K562 (cell line): ENCODE data around the gene PHLDB3. TPM values are rescaled to one million over a fixed set of nuclear protein-coding genes. Genes with fewer than 3 reads are reported as not detected.

Experiments used
- ETV5 ChIP-seq: sonication (generic); formaldehyde crosslinking; IDR thresholded peaks from 2 replicates; pipeline ENCODE4 v1.4.0; 2020; ENCODE audit warnings: low read depth, mild to moderate bottlenecking, missing genetic modification reagents
- HMGN3 ChIP-seq: IDR thresholded peaks from 2 replicates; pipeline ENCODE4 v1.6.1; 2011; ENCODE audit warnings: borderline replicate concordance, low read depth, mild to moderate bottlenecking, mixed read lengths, low read length; ENCODE audit not compliant: insufficient read length; ENCODE audit errors: extremely low read depth
- NFE2L1 ChIP-seq: fragments of 450-650 bp; IDR thresholded peaks from 2 replicates; pipeline ENCODE4 v1.6.1; 2016; ENCODE audit warnings: missing genetic modification characterization, low read depth, mild to moderate bottlenecking, missing compliant biosample characterization, moderate library complexity, borderline replicate concordance
- NR2C2 ChIP-seq, 2 experiments: fragments of 200-800 bp in 1 of 2; sonication (Bioruptor generic) in 1 of 2; sonication (generic) in 1 of 2; formaldehyde crosslinking in 1 of 2; IDR thresholded peaks; 2 replicates each; pipeline versions ENCODE4 v1.6.1 to v1.8.0; 2016 to 2022; ENCODE audit warnings: mild to moderate bottlenecking in 1 of 2, missing compliant biosample characterization in 1 of 2, missing genetic modification characterization in 1 of 2, missing genetic modification reagents in 1 of 2
- PTBP1 ChIP-seq: fragments of 200-400 bp; formaldehyde crosslinking; IDR thresholded peaks from 2 replicates; pipeline ENCODE4 v1.6.1; 2017; ENCODE audit warnings: low read depth, low read length
- RBM15 ChIP-seq: fragments of 200-400 bp; formaldehyde crosslinking; IDR thresholded peaks from 2 replicates; pipeline ENCODE4 v1.6.1; 2018; ENCODE audit warnings: mild to moderate bottlenecking, low read length, moderate library complexity; ENCODE audit not compliant: insufficient read depth
- TRIM28 ChIP-seq: fragments of 450-650 bp; IDR thresholded peaks from 2 replicates; pipeline ENCODE4 v1.6.1; 2017
- YY1 ChIP-seq, 3 experiments: IDR thresholded peaks; 2 replicates each; pipeline ENCODE4 v1.6.1; 2011; ENCODE audit warnings: low read length in 2 of 3, mild to moderate bottlenecking in 2 of 3, moderate library complexity in 2 of 3, borderline replicate concordance in 1 of 3, control low read depth in 1 of 3, low read depth in 1 of 3; ENCODE audit not compliant: insufficient read depth in 3 of 3, insufficient replicate concordance in 2 of 3, control insufficient read depth in 1 of 3, insufficient read length in 1 of 3; ENCODE audit errors: extremely low read depth in 1 of 3
- ZKSCAN8 ChIP-seq: fragments of 200-800 bp; sonication (Bioruptor generic); IDR thresholded peaks from 2 replicates; pipeline ENCODE4 v1.6.1; 2016; ENCODE audit warnings: missing genetic modification characterization, missing compliant biosample characterization
- ZNF324 ChIP-seq: fragments of 250-450 bp; sonication (Bioruptor Pico); IDR thresholded peaks from 2 replicates; pipeline ENCODE4 v1.4.0; 2020; ENCODE audit warnings: mild to moderate bottlenecking
- polyA plus RNA-seq, 8 experiments: library from polyadenylated mRNA; depleted of rRNA in 4 of 8; stranded (reverse) in 5 of 8; unstranded in 3 of 8; fragments of >200 nt; fragmentation: Nextera tagmentation in 2 of 8; fragmentation: Illumina TruSeq in 1 of 8; extraction: Ambion mirVana in 2 of 8; extraction: Trizol in 1 of 8; gene quantifications; 2 replicates each; pipeline versions ENCODE4 v1.2.1 to v1.2.3, GENCODE V29; 2011 to 2014; ENCODE audit warnings: inconsistent platforms in 1 of 8, missing spikeins in 1 of 8
- total RNA-seq, 7 experiments: library from RNA; depleted of rRNA in 6 of 7; stranded (reverse); fragments of >200 nt in 6 of 7; fragmentation: Illumina TruSeq in 2 of 7; extraction: Trizol in 2 of 7; gene quantifications; 2 replicates each; pipeline versions ENCODE4 v1.2.1 to v1.2.3, GENCODE V29; 2011 to 2021; ENCODE audit warnings: low replicate concordance in 1 of 7
- TF ChIP-seq, protein P1 (sequence below): fragments of 250-450 bp; sonication (Bioruptor Pico); IDR thresholded peaks from 2 replicates; pipeline ENCODE4 v1.4.0; 2020; ENCODE audit warnings: mild to moderate bottlenecking, moderate library complexity
- TF ChIP-seq, protein P2 (sequence below): sonication (generic); formaldehyde crosslinking; IDR thresholded peaks from 2 replicates; pipeline ENCODE4 v1.9.0; 2022; ENCODE audit warnings: mild to moderate bottlenecking, missing genetic modification reagents
- TF ChIP-seq, protein P3 (sequence below), 2 experiments: IDR thresholded peaks; 2 replicates each; pipeline ENCODE4 v1.6.1; 2012; ENCODE audit warnings: improper control_type of control experiment in 2 of 2, low read depth in 2 of 2, low read length in 2 of 2, borderline replicate concordance in 1 of 2
- TF ChIP-seq, protein P4 (sequence below), 3 experiments: IDR thresholded peaks in 2 of 3; conservative IDR thresholded peaks in 1 of 3; 2 replicates each; pipeline ENCODE4 v1.5.1; 2011 to 2012; ENCODE audit warnings: low read length in 3 of 3, mild to moderate bottlenecking in 3 of 3, control low read depth in 2 of 3, improper control_type of control experiment in 1 of 3, inconsistent platforms in 1 of 3, low read depth in 1 of 3, mixed read lengths in 1 of 3, moderate library complexity in 1 of 3; ENCODE audit not compliant: insufficient read depth in 2 of 3
- TF ChIP-seq, protein P5 (sequence below): fragments of 250-450 bp; sonication (Bioruptor Pico); IDR thresholded peaks from 2 replicates; pipeline ENCODE4 v1.5.0; 2022; ENCODE audit warnings: mild to moderate bottlenecking

Gene PHLDB3
- total and polyA plus RNA-seq, 9 of the 15 experiments (the other 6 are each of a cell fraction or from before 2014, with no cell fraction given): 0.04 to 23.5 (median 3.9) TPM

DNA sequence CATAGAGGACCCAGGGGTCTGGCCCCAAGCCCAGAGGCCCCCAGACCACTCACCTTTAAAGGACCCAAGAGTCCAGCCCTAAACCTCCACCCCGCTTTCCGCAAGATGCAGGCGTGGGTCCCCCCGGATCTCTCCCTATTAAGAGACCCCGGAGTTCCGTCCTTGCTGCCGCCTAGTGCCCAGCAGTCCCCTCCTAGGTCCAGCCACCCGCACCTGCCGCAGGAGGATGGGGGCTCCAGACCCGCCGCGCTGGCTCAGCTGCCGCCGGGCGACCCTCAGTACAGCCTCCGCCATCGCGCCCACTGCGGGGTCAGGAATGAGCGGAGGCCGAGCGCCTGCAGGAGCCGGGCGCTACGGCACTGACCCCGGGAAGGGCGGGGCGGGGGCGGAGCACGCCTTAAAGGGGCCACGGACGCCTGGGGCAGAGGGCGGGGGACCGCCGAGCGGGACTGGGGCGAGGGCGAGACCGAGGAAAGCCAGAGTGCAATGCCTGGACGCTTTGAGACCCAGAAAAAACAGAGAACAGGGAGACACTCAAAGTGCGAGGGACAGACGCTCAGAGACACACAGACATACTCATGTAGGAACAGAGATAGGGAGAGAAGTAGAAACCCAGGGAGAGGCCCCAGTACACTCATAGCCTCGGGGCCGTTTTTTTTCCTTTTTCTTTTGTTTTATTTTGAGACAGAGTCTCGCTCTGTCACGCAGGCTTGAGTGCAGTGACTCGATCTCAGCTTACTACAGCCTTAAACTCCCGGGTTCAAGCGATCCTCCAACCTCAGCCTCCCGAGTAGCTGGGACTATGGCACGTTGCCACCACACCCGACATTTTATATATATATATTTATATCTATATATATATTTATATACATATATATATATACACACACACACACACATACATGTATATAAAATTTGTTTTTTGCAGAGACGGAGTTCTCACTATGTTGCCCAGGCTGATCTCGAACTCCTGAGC lies 22.6 kb upstream of the PHLDB3 start, which contains the start of gene ETHE1 (continued):
- TF ChIP-seq RBM15 (no peak), ZNF324 (CRISPR knock-in tag) (no peak), TRIM28 (no peak), NFE2L1 (tag) (no peak), NR2C2 (CRISPR knock-in tag; IDR thresholded peaks at IDR 0.05) (no peak), NR2C2 (tag; IDR thresholded peaks at IDR 0.05) (peak; percentile 93), ETV5 (no peak), HMGN3 (peak; percentile 55), ZKSCAN8 (CRISPR knock-in tag) (no peak), PTBP1 (no peak), YY1 (IDR thresholded peaks at IDR 0.05; ENCODE audit: borderline replicate concordance in 1 of 3, control insufficient read depth in 1 of 3, extremely low read depth in 1 of 3, insufficient read depth in 3 of 3, insufficient read length in 1 of 3, insufficient replicate concordance in 2 of 3, low read depth in 1 of 3, low read length in 2 of 3) (peak in 2 of 3 experiments; percentile 40 to 61)
- TF ChIP-seq, protein P1, sequence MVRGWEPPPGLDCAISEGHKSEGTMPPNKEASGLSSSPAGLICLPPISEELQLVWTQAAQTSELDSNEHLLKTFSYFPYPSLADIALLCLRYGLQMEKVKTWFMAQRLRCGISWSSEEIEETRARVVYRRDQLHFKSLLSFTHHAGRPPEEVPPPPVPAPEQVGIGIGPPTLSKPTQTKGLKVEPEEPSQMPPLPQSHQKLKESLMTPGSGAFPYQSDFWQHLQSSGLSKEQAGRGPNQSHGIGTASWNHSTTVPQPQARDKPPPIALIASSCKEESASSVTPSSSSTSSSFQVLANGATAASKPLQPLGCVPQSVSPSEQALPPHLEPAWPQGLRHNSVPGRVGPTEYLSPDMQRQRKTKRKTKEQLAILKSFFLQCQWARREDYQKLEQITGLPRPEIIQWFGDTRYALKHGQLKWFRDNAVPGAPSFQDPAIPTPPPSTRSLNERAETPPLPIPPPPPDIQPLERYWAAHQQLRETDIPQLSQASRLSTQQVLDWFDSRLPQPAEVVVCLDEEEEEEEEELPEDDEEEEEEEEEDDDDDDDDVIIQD (CRISPR knock-in tag): no peak
- TF ChIP-seq, protein P2, sequence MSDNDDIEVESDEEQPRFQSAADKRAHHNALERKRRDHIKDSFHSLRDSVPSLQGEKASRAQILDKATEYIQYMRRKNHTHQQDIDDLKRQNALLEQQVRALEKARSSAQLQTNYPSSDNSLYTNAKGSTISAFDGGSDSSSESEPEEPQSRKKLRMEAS (CRISPR knock-in tag): peak; percentile 79
- TF ChIP-seq, protein P3, sequence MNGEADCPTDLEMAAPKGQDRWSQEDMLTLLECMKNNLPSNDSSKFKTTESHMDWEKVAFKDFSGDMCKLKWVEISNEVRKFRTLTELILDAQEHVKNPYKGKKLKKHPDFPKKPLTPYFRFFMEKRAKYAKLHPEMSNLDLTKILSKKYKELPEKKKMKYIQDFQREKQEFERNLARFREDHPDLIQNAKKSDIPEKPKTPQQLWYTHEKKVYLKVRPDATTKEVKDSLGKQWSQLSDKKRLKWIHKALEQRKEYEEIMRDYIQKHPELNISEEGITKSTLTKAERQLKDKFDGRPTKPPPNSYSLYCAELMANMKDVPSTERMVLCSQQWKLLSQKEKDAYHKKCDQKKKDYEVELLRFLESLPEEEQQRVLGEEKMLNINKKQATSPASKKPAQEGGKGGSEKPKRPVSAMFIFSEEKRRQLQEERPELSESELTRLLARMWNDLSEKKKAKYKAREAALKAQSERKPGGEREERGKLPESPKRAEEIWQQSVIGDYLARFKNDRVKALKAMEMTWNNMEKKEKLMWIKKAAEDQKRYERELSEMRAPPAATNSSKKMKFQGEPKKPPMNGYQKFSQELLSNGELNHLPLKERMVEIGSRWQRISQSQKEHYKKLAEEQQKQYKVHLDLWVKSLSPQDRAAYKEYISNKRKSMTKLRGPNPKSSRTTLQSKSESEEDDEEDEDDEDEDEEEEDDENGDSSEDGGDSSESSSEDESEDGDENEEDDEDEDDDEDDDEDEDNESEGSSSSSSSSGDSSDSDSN (IDR thresholded peaks at IDR 0.05; ENCODE audit: borderline replicate concordance in 1 of 2, low read depth in 2 of 2, low read length in 2 of 2): 0 out of 4 replicates have a peak, but pooled peaks of 1 of the 2 experiments have one; percentile 2
- TF ChIP-seq, protein P4, sequence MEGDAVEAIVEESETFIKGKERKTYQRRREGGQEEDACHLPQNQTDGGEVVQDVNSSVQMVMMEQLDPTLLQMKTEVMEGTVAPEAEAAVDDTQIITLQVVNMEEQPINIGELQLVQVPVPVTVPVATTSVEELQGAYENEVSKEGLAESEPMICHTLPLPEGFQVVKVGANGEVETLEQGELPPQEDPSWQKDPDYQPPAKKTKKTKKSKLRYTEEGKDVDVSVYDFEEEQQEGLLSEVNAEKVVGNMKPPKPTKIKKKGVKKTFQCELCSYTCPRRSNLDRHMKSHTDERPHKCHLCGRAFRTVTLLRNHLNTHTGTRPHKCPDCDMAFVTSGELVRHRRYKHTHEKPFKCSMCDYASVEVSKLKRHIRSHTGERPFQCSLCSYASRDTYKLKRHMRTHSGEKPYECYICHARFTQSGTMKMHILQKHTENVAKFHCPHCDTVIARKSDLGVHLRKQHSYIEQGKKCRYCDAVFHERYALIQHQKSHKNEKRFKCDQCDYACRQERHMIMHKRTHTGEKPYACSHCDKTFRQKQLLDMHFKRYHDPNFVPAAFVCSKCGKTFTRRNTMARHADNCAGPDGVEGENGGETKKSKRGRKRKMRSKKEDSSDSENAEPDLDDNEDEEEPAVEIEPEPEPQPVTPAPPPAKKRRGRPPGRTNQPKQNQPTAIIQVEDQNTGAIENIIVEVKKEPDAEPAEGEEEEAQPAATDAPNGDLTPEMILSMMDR (IDR thresholded peaks at IDR 0.05 in 2 of 3, conservative IDR thresholded peaks at IDR 0.05 in 1 of 3; ENCODE audit: insufficient read depth in 2 of 3, low read depth in 1 of 3, low read length in 3 of 3): no peak
- TF ChIP-seq, protein P5, sequence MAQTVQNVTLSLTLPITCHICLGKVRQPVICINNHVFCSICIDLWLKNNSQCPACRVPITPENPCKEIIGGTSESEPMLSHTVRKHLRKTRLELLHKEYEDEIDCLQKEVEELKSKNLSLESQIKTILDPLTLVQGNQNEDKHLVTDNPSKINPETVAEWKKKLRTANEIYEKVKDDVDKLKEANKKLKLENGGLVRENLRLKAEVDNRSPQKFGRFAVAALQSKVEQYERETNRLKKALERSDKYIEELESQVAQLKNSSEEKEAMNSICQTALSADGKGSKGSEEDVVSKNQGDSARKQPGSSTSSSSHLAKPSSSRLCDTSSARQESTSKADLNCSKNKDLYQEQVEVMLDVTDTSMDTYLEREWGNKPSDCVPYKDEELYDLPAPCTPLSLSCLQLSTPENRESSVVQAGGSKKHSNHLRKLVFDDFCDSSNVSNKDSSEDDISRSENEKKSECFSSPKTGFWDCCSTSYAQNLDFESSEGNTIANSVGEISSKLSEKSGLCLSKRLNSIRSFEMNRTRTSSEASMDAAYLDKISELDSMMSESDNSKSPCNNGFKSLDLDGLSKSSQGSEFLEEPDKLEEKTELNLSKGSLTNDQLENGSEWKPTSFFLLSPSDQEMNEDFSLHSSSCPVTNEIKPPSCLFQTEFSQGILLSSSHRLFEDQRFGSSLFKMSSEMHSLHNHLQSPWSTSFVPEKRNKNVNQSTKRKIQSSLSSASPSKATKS (CRISPR knock-in tag): no peak
